Smooth muscle cell of bladder (primary cell): ENCODE measurements around the gene UFD1. TPM values are rescaled to one million over a fixed set of nuclear protein-coding genes. Genes with fewer than 3 reads are reported as not detected.

Source experiments
- total RNA-seq: library from RNA; depleted of rRNA; stranded (reverse); fragments of >200 nt; gene quantifications from 2 replicates; pipeline ENCODE4 v1.2.3, GENCODE V29; 2014

The UFD1 gene
- 51.5 and 57.0 TPM in 2 replicates for total RNA-seq

GRCh38 chr22:19478901-19479354, at the start of gene UFD1:
TSS of gene UFD1 (minus strand) at chr22:19479193. CDS start at chr22:19479085, 108 bp downstream.

GRCh38 chr22:19524170-19525115, 45.5 kb upstream of the UFD1 start, which contains the start of gene CLDN5:
TSS of gene CLDN5 (minus strand) at chr22:19524410. CDS start at chr22:19524255, 155 bp downstream.

GRCh38 chr22:19479355-19480172, 571 bp upstream of the UFD1 start, which contains the start of gene CDC45:
TSS of gene CDC45 (plus strand) at chr22:19479920. CDS start at chr22:19479969, 49 bp downstream.

GRCh38 chr22:19447330-19448075, 31.5 kb downstream of the UFD1 start, which contains the start of gene C22orf39:
TSS of gene C22orf39 (minus strand) at chr22:19447711. CDS start at chr22:19447688, 23 bp downstream.

GRCh38 chr22:19432133-19432851, 46.7 kb downstream of the UFD1 start, which contains the start of gene MRPL40:
TSS of gene MRPL40 (plus strand) at chr22:19432545. CDS start at chr22:19432555, 10 bp downstream.

GRCh38 chr22:19431649-19432132, 47.3 kb downstream of the UFD1 start, which contains the start of gene HIRA:
TSS of gene HIRA (minus strand) at chr22:19431733. CDS start at chr22:19431476, 257 bp downstream.

Other genes with a start within 250 kb of the UFD1 start
- gene CLTCL1, start 187.5 kb downstream of the UFD1 start, total RNA-seq, result 7.0 and 7.8 TPM in 2 replicates
- 19.5 and 21.3 TPM in 2 replicates for gene HIRA, start 47.5 kb downstream of the UFD1 start, total RNA-seq
- gene MRPL40, start 46.6 kb downstream of the UFD1 start, total RNA-seq, result 49.2 and 54.9 TPM in 2 replicates
- 19.9 and 23.1 TPM in 2 replicates for gene C22orf39, start 31.5 kb downstream of the UFD1 start, total RNA-seq
- gene CDC45, start 727 bp upstream of the UFD1 start, total RNA-seq, result 1.7 and 3.1 TPM in 2 replicates
- gene CLDN5, start 45.2 kb upstream of the UFD1 start, total RNA-seq, result 0.28 and 2.5 TPM in 2 replicates
- 10.0 and 22.6 TPM in 2 replicates for gene SEPTIN5, start 235.3 kb upstream of the UFD1 start, total RNA-seq
- 1.00 and 1.5 TPM in 2 replicates for gene GP1BB, start 244.3 kb upstream of the UFD1 start, total RNA-seq